CD8-positive, alpha-beta memory T cell (primary cell): ENCODE results near the gene UGCG. TPM values are rescaled to one million over a fixed set of nuclear protein-coding genes. Genes with fewer than 3 reads are reported as not detected.
"Not testable (repeated sequence)": the region's sequence is repeated elsewhere in the genome, so short reads cannot be mapped to it uniquely, and the experiment has no call there.

Experiments used
- CTCF ChIA-PET: fragments of 350-600 bp; sonication (Branson Sonifier 250); formaldehyde crosslinking; loops from one replicate; lab custom pipeline; 2021; ENCODE audit warnings: antibody characterized with exemption; lab: Charles Lee
- POLR2A ChIA-PET: fragments of 350-600 bp; sonication (Branson Sonifier 250); formaldehyde crosslinking; loops from one replicate; lab custom pipeline; 2021; ENCODE audit warnings: antibody characterized with exemption; lab: Charles Lee
- DNase-seq, 5 donors: peaks; one replicate each; pipeline versions ENCODE4 v3.0.0 to v3.0.0-alpha.2; 2020 to 2022; ENCODE audit warnings: mixed read lengths in 1 of 5
- H3K27ac ChIP-seq: one replicate; pipeline ENCODE4 v1.7.0; 2013; ENCODE audit warnings: low read depth, mild to moderate bottlenecking, low read length, moderate library complexity
- H3K27me3 ChIP-seq: 2 replicates; pipeline ENCODE4 v1.7.0; 2013; ENCODE audit warnings: low read length, mild to moderate bottlenecking; ENCODE audit not compliant: insufficient read depth, poor library complexity, severe bottlenecking
- H3K36me3 ChIP-seq: 2 replicates; pipeline ENCODE4 v1.7.0; 2013; ENCODE audit warnings: mild to moderate bottlenecking, low read length, moderate library complexity; ENCODE audit not compliant: insufficient read depth
- H3K4me1 ChIP-seq: 2 replicates; pipeline ENCODE4 v1.7.0; 2013; ENCODE audit warnings: mild to moderate bottlenecking, low read length, moderate library complexity; ENCODE audit not compliant: insufficient read depth
- H3K4me3 ChIP-seq: 2 replicates; pipeline ENCODE4 v1.7.0; 2013; ENCODE audit warnings: mild to moderate bottlenecking, low read length
- H3K9me3 ChIP-seq: 2 replicates; pipeline ENCODE4 v1.7.0; 2013; ENCODE audit warnings: mild to moderate bottlenecking, low read length
- H3K27ac Mint-ChIP-seq, 8 donors: one replicate each; pipeline ENCODE4 v1.8.0; 2020 to 2021; ENCODE audit warnings: mixed read lengths in 8 of 8, mild to moderate bottlenecking in 6 of 8, inconsistent platforms in 3 of 8, moderate library complexity in 3 of 8
- H3K27me3 Mint-ChIP-seq, 2 donors: one replicate each; pipeline ENCODE4 v1.8.0; 2020 to 2021; ENCODE audit warnings: mixed read lengths in 2 of 2, mild to moderate bottlenecking in 1 of 2, moderate library complexity in 1 of 2
- H3K36me3 Mint-ChIP-seq, 3 donors: one replicate each; pipeline ENCODE4 v1.8.0; 2020 to 2021; ENCODE audit warnings: mixed read lengths in 3 of 3, inconsistent platforms in 1 of 3, mild to moderate bottlenecking in 1 of 3
- H3K4me1 Mint-ChIP-seq, 3 donors: one replicate each; pipeline ENCODE4 v1.8.0; 2020 to 2021; ENCODE audit warnings: mixed read lengths in 3 of 3, inconsistent platforms in 1 of 3, mild to moderate bottlenecking in 1 of 3
- H3K4me3 Mint-ChIP-seq, 7 donors: one replicate each; pipeline ENCODE4 v1.8.0; 2020 to 2021; ENCODE audit warnings: mixed read lengths in 7 of 7, mild to moderate bottlenecking in 6 of 7, moderate library complexity in 4 of 7, inconsistent platforms in 2 of 7
- H3K9me3 Mint-ChIP-seq, 5 donors: one replicate each; pipeline ENCODE4 v1.8.0; 2020 to 2022; ENCODE audit warnings: mixed read lengths in 5 of 5, mild to moderate bottlenecking in 3 of 5, moderate library complexity in 2 of 5, inconsistent platforms in 1 of 5
- polyA plus RNA-seq: library from polyadenylated mRNA; unstranded; fragments of 300-500 nt; fragmentation: Illumina TruSeq; gene quantifications from one replicate; pipeline ENCODE4 v1.2.3, GENCODE V29; 2021
- total RNA-seq, 2 experiments: library from RNA; stranded (reverse); gene quantifications; one replicate each; pipeline ENCODE4 v1.2.3, GENCODE V29; 2021

The UGCG gene
- total and polyA plus RNA-seq, 3 experiments from 2014 or later, result 13.1 to 23.2 (median 20.4) TPM

DNA sequence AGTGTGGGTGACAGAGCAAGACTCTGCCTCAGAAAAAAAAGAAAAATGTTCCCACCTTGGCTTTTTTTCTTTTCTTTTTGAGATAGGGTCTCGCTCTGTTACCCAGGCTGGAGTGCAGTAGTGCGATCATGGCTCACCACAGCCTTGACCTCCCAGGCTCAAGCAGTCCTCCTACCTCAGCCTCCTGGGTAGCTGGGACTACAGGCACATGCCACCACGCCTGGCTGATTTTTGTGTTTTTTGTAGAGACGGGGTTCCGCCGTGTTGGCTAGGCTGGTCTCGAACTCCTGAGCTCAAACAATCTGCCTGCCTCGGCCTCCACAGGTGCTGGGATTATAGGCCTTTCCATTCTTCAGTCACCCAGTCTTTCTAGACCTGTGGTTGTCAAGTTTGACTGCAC lies 6.9 kb downstream of the UGCG start:
- CTCF ChIA-PET, result interaction anchor here (1.2 kb wide), 1 partner anchor 171 kb away, joined by 3 read pairs; no protein-coding TSS in a partner anchor

DNA sequence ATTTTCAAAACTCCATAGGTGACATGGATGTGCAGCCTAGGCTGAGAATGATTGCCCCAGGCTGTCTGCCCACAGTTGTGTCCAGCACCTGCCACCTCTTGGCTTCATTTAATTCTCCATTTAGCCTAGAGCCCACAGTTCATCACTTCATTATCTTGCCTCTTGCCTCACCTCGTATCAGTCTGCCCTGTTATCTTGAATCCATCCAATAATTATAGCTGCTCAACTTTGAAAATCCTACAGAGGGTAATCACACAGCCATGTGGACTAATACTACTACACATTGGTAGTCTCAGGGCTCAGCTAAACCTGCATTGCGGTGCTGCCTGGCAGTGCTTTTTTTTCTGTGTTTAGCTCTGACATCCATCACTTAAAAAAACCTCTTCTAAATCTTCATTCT lies 7.4 kb downstream of the UGCG start:
- no peak for DNase-seq
- Histone ChIP-seq H3K27ac (no peak overlapping the region), H3K4me1 (peaks cover 76% of the 10 kb centered on the region), H3K9me3 (no peaks in the 10 kb centered on the region), H3K4me3 (no peak overlapping the region), H3K36me3 (peaks cover 6% of the 10 kb centered on the region), H3K27me3 (no peaks in the 10 kb centered on the region)
- Mint-ChIP-seq H3K4me3 (peak overlapping the region in 5 of 7 donors; percentile 25 to 59 (median 46)), H3K27me3 (no peaks in the 10 kb centered on the region), H3K36me3 (peaks cover 0 to 6% (median 4%) of the 10 kb centered on the region in 3 donors), H3K27ac (peak overlapping the region in 6 of 8 donors; percentile 15 to 72 (median 49)), H3K4me1 (peaks cover 50 to 54% (median 52%) of the 10 kb centered on the region in 3 donors), H3K9me3 (no peaks in the 10 kb centered on the region)
- ChIA-PET POLR2A (no interaction called here), CTCF (interaction anchor here (1.2 kb wide), 1 partner anchor 170 kb away, joined by 3 read pairs; no protein-coding TSS in a partner anchor)

More for the DNA sequence above, 6.9 kb downstream of the UGCG start:
- Mint-ChIP-seq H3K27ac (peak overlapping the region in 2 of 8 donors; percentile 15 to 28), H3K4me1 (peaks cover 45 to 49% (median 47%) of the 10 kb centered on the region in 3 donors), H3K4me3 (peak overlapping the region in 3 of 7 donors; percentile 25 to 46 (median 28))
- POLR2A ChIA-PET, H3K27me3 Mint-ChIP-seq, H3K9me3 ChIP-seq, H3K4me3 ChIP-seq, H3K9me3 Mint-ChIP-seq, H3K27me3 ChIP-seq, DNase-seq, H3K36me3 ChIP-seq, H3K27ac ChIP-seq, H3K36me3 Mint-ChIP-seq: not testable (repeated sequence)
- peaks cover 77% of the 10 kb centered on the region for H3K4me1 ChIP-seq

DNA sequence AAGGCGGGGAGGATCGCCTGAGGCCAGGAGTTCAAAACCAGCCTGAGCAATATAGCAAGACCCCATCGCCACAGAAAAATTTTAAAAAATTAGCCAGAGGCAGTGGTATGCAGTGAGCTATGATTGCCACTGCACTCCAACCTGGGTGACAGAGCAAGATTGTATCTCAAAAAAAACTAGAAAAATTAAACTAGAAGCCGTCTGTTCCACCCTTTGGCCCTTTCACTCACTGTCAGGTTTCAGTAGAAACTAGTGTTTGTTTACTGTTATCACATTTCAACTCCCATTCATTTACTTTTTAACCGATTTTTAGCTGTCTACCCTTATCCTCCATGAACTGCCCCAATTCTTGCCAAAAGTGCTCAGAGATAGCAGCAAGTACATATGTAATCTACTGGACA lies 8.3 kb downstream of the UGCG start:
- Mint-ChIP-seq H3K36me3 (peaks cover 0 to 6% (median 4%) of the 10 kb centered on the region in 3 donors), H3K27ac (peak overlapping the region in 3 of 8 donors; percentile 43 to 55 (median 53)), H3K9me3 (no peaks in the 10 kb centered on the region), H3K27me3 (no peaks in the 10 kb centered on the region), H3K4me1 (peaks cover 55 to 63% (median 61%) of the 10 kb centered on the region in 3 donors), H3K4me3 (peak overlapping the region in 2 of 7 donors; percentile 0 to 14)
- DNase-seq, result no peak
- Histone ChIP-seq H3K36me3 (peaks cover 6% of the 10 kb centered on the region), H3K9me3 (no peaks in the 10 kb centered on the region), H3K4me3 (no peak overlapping the region), H3K4me1 (peaks cover 74% of the 10 kb centered on the region), H3K27me3 (no peaks in the 10 kb centered on the region), H3K27ac (no peak overlapping the region)
- CTCF ChIA-PET, result no interaction called here
- POLR2A ChIA-PET, result no interaction called here

GRCh38 chr9:111907147-111907546 lies 10.5 kb downstream of the UGCG start:
- peak overlapping the region in 1 of 7 donors; percentile 41 for H3K4me3 Mint-ChIP-seq
- H3K4me1 Mint-ChIP-seq, result peaks cover 70 to 85% (median 83%) of the 10 kb centered on the region in 3 donors
- H3K27me3 Mint-ChIP-seq, result no peaks in the 10 kb centered on the region
- Histone ChIP-seq H3K4me1 (peaks cover 73% of the 10 kb centered on the region), H3K9me3 (no peaks in the 10 kb centered on the region), H3K27ac (no peak overlapping the region), H3K4me3 (no peak overlapping the region), H3K27me3 (no peaks in the 10 kb centered on the region), H3K36me3 (peaks cover 6% of the 10 kb centered on the region)
- ChIA-PET CTCF (no interaction called here), POLR2A (no interaction called here)
- H3K27ac Mint-ChIP-seq, result peak overlapping the region in 1 of 8 donors; percentile 5
- H3K36me3 Mint-ChIP-seq, result peaks cover 0 to 6% (median 4%) of the 10 kb centered on the region in 3 donors
- DNase-seq, result no peak
- no peaks in the 10 kb centered on the region for H3K9me3 Mint-ChIP-seq

GRCh38 chr9:111909444-111909843 lies 12.8 kb downstream of the UGCG start:
- no peak for DNase-seq
- H3K4me1 Mint-ChIP-seq, result peaks cover 81 to 99% (median 98%) of the 10 kb centered on the region in 3 donors
- Histone ChIP-seq H3K27me3 (no peaks in the 10 kb centered on the region), H3K27ac (no peak overlapping the region), H3K4me1 (peaks cover 74% of the 10 kb centered on the region), H3K9me3 (no peaks in the 10 kb centered on the region), H3K4me3 (no peak overlapping the region), H3K36me3 (peaks cover 6% of the 10 kb centered on the region)
- ChIA-PET CTCF (interaction anchor here (1.0 to 1.4 kb wide), 2 partner anchors 14 to 166 kb away, joined by 3 read pairs; no protein-coding TSS in a partner anchor), POLR2A (interaction anchor here (0.6 kb wide), 2 partner anchors 15 to 139 kb away, joined by 3 to 4 read pairs; no protein-coding TSS in a partner anchor)
- no peaks in the 10 kb centered on the region for H3K9me3 Mint-ChIP-seq
- H3K36me3 Mint-ChIP-seq, result peaks cover 0 to 7% (median 6%) of the 10 kb centered on the region in 3 donors
- H3K27ac Mint-ChIP-seq, result peak overlapping the region in 6 of 8 donors; percentile 2 to 78 (median 44)
- no peaks in the 10 kb centered on the region for H3K27me3 Mint-ChIP-seq
- peak overlapping the region in 4 of 7 donors; percentile 20 to 54 (median 32) for H3K4me3 Mint-ChIP-seq

- no peaks in the 10 kb centered on the region for H3K27me3 ChIP-seq
- CTCF ChIA-PET, result no interaction called here
- H3K27me3 Mint-ChIP-seq, result no peaks in the 10 kb centered on the region
- H3K4me1 ChIP-seq, result peaks cover 76% of the 10 kb centered on the region
- H3K36me3 ChIP-seq, result peaks cover 6% of the 10 kb centered on the region
- H3K27ac Mint-ChIP-seq, result peak overlapping the region in 6 of 8 donors; percentile 2 to 76 (median 62)
- no peaks in the 10 kb centered on the region for H3K9me3 Mint-ChIP-seq
- peaks cover 86 to 100% (median 99%) of the 10 kb centered on the region in 3 donors for H3K4me1 Mint-ChIP-seq
- H3K4me3 ChIP-seq, result no peak overlapping the region
- H3K36me3 Mint-ChIP-seq, result peaks cover 0 to 11% (median 6%) of the 10 kb centered on the region in 3 donors
- H3K27ac ChIP-seq, result no peak overlapping the region
- POLR2A ChIA-PET, result no interaction called here
- H3K9me3 ChIP-seq, result no peaks in the 10 kb centered on the region
- peak overlapping the region in 4 of 7 donors; percentile 3 to 49 (median 27) for H3K4me3 Mint-ChIP-seq
- no peak for DNase-seq
Observed at GRCh38 chr9:111910428-111910827, 13.8 kb downstream of the UGCG start.

DNA sequence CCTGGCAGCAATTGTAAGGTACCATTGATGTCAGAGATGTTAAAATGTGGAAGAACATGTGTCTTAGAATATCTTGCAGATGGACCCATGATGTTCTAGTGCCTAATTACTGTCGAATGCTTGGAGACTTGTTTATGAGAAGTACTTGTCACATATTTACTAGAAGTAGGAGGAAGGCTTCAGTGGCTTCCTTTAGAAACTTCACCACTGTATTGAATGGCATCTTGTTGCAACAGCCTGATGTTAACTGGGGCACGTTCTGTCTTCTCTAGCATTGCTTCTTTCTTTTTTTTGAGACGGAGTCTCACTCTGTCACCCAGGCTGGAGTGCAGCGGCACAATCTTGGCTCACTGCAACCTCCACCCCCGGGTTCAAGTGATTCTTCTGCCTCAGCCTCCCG lies 16.5 kb downstream of the UGCG start:
- Histone ChIP-seq H3K27me3 (no peaks in the 10 kb centered on the region), H3K27ac (no peak overlapping the region), H3K4me3 (no peak overlapping the region), H3K9me3 (no peaks in the 10 kb centered on the region), H3K36me3 (peaks cover 5% of the 10 kb centered on the region), H3K4me1 (peaks cover 73% of the 10 kb centered on the region)
- Mint-ChIP-seq H3K27me3 (no peaks in the 10 kb centered on the region), H3K4me1 (peaks cover 79 to 96% (median 92%) of the 10 kb centered on the region in 3 donors), H3K9me3 (no peaks in the 10 kb centered on the region), H3K36me3 (peaks cover 0 to 23% (median 3%) of the 10 kb centered on the region in 3 donors), H3K4me3 (peak overlapping the region in 5 of 7 donors; percentile 5 to 65 (median 53)), H3K27ac (peak overlapping the region in 6 of 8 donors; percentile 3 to 61 (median 30))
- DNase-seq, result no peak
- POLR2A ChIA-PET, result no interaction called here
- CTCF ChIA-PET, result no interaction called here

- Mint-ChIP-seq H3K9me3 (no peaks in the 10 kb centered on the region), H3K4me3 (peak overlapping the region in 6 of 7 donors; percentile 33 to 72 (median 56)), H3K4me1 (peaks cover 63 to 79% (median 78%) of the 10 kb centered on the region in 3 donors), H3K27me3 (no peaks in the 10 kb centered on the region), H3K27ac (peak overlapping the region in 7 of 8 donors; percentile 4 to 67 (median 30)), H3K36me3 (peaks cover 0 to 32% (median 5%) of the 10 kb centered on the region in 3 donors)
- Histone ChIP-seq H3K36me3 (peaks cover 5% of the 10 kb centered on the region), H3K27ac (no peak overlapping the region), H3K4me3 (no peak overlapping the region), H3K4me1 (peaks cover 58% of the 10 kb centered on the region), H3K27me3 (no peaks in the 10 kb centered on the region), H3K9me3 (no peaks in the 10 kb centered on the region)
- no peak for DNase-seq
- CTCF ChIA-PET, result interaction anchor here (0.9 to 1.7 kb wide), 5 partner anchors 9 to 184 kb away, joined by 3 to 5 read pairs (median 3); partner anchors contain the start of gene UGCG
- POLR2A ChIA-PET, result interaction anchor here (0.8 to 1.1 kb wide), 2 partner anchors 18 kb away, joined by 3 read pairs; partner anchors contain the start of gene UGCG
Observed at GRCh38 chr9:111914749-111915424, 18.3 kb downstream of the UGCG start.
